Middle frontal gyrus (tissue), 1 donor: ENCODE results near the gene ARL3.

Experiments
- DNase-seq: peaks from one replicate; pipeline ENCODE4 v3.0.0-alpha.2; 2015; ENCODE audit warnings: low spot score; ENCODE audit errors: extremely low spot score

Gene ARL3

DNA sequence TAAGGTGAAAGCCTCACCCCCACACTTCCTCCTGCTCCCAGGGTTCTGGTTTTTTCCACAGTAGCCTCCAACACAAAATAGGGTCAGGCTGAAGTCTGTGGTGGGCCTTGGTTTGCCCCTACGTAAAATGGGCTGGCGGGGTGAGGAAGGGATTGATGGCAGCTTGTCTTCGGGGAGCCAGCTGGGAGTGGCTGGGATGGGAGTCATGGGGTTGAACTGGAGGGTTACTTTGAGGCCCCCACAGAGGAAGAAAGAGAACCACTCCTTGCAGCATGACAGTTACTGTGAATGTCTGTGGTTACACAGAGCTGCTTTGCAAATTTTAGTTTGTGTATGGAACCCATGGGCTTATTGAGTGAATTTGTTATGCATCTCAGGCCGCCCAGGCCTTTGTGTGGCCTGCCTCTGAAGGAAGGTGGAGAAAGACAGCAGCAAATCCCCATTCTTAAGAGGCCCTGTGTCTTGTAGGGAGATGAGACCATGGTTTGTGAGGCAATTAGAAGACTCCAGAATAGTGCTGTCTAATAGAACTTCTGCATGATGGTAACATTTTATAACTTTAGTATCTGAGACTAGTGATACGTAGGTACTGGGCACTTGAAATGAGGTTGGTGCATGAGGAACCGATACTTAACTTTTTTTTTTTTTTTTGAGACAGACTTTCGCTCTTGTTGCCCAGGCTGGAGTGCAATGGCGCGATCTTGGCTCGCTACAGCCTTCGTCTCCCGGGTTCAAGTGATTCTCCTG, 61.9 kb downstream of the ARL3 start:
- DNase-seq: no peak

- DNase-seq: no peak
Observed at GRCh38 chr10:102651455-102652169, 62.6 kb downstream of the ARL3 start.

- DNase-seq: no peak
Observed at GRCh38 chr10:102650655-102651454, 63.3 kb downstream of the ARL3 start.

DNA sequence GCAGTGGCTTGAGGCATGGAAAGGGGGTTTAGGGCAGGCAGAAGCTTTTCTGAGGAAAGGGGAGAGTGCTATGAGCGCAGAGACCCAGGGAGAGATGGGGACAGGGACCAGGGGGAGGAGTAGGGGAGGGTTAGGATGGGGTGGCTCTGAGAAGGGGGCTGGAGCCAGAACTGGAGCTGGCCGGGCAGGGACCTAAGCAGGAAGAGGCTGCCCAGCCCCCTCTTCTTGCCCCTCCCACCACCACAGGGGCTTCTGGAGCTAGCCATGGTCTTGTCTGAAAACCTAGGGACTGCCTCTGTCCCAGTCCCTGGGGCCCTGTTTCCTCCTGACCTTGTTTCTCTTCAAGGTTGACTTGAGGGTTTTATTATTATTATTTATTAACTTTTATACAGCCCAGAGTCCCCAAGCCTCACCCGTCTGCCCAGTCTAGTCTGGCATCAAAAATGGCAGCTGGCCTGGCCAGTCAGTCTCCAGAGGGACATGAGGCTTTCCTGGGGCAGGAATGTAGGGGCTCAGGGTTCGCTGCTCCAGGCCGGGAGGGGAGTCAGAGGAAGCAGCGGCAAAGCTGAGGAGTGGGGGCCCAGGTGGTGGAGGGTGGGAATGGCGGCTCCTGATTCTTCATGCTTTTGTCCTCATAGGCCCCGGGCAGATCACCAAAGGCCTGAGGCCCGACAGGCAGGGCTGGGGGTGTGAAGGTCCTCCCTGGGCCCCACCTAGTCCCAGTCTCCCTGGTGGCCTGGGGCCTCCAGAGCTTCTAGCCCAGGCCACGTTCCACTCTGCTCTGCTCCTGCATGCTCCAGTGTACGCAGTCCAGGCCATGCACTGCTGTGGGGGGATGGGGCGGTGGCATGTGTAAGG, 64.2 kb downstream of the ARL3 start:
- DNase-seq: no peak

- peak; percentile 66 for DNase-seq
Observed at GRCh38 chr10:102648889-102649796, 65.1 kb downstream of the ARL3 start.

GRCh38 chr10:102648269-102648888, 65.8 kb downstream of the ARL3 start:
- DNase-seq: no peak

GRCh38 chr10:102647443-102648268, 66.5 kb downstream of the ARL3 start:
- DNase-seq: no peak

GRCh38 chr10:102646610-102647442, 67.4 kb downstream of the ARL3 start:
- no peak for DNase-seq

GRCh38 chr10:102645741-102646609, 68.2 kb downstream of the ARL3 start:
- no peak for DNase-seq

DNA sequence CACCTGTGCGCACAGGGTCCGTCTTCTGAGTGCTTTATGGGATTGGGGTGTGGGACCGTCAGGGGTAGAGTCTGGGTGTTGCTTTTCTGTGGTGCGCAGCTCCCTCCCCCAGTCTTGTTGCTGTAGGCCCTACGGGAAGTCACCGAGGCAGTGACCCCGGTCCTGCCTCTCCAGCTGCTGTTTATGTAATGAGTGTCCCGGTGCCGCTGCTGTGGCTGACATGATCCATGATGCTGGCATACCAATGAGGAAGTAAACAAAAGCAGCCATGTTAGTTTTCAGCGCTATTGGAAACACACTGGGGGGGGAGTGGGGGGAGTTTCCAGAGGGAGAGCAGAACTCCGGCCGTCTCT, 68.8 kb downstream of the ARL3 start:
- peak; percentile 48 for DNase-seq

DNA sequence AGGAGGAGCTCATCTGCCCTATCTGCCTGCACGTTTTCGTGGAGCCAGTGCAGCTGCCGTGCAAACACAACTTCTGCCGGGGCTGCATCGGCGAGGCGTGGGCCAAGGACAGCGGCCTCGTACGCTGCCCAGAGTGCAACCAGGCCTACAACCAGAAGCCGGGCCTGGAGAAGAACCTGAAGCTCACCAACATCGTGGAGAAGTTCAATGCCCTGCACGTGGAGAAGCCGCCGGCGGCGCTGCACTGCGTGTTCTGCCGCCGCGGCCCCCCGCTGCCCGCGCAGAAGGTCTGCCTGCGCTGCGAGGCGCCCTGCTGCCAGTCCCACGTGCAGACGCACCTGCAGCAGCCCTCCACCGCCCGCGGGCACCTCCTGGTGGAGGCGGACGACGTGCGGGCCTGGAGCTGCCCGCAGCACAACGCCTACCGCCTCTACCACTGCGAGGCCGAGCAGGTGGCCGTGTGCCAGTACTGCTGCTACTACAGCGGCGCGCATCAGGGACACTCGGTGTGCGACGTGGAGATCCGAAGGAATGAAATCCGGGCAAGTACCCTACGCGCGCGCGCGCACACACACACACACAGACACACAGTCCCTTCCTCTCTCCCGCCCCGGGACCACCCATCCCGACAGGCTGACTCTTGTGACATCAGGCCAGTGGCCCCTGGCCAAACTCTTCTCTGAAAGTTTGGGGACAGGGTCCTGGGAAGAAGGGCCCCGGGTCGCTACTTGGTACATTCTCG, 69.4 kb downstream of the ARL3 start:
- DNase-seq: peak; percentile 68

DNA sequence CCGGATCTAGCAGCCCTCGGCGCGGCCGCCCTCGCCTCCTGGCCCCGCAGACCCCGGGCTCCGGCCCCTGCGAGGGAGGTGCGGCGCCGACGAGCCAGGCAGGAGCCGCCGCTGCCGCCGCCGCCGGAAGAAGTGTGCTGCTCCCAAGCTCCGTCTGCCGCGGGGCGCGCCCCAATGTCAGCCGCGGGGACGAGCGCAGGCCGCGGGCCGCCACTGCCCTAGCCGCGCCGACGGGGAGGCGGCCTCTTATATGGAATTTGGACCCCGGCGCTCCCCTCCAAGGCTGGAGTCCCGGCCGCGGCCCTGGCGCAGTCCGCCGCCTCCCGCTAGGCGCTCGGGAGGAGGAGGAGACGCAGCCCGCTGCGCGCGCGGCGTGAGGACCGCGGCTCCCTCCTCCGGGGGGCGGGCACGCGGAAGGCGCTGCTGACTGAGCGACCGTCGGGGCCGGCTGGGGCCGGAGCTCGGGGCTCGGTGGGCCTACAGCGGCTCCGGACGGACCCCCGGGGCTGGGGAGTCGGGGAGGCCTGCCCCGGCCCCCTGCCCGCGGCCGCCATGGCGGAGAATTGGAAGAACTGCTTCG, 70.0 kb downstream of the ARL3 start, which contains the start of gene TRIM8:
Gene TRIM8 (plus strand): TSS at position 414 of the 580 bp plus-strand sequence. CDS start 139 bp downstream, at position 553.
- DNase-seq: no peak

DNA sequence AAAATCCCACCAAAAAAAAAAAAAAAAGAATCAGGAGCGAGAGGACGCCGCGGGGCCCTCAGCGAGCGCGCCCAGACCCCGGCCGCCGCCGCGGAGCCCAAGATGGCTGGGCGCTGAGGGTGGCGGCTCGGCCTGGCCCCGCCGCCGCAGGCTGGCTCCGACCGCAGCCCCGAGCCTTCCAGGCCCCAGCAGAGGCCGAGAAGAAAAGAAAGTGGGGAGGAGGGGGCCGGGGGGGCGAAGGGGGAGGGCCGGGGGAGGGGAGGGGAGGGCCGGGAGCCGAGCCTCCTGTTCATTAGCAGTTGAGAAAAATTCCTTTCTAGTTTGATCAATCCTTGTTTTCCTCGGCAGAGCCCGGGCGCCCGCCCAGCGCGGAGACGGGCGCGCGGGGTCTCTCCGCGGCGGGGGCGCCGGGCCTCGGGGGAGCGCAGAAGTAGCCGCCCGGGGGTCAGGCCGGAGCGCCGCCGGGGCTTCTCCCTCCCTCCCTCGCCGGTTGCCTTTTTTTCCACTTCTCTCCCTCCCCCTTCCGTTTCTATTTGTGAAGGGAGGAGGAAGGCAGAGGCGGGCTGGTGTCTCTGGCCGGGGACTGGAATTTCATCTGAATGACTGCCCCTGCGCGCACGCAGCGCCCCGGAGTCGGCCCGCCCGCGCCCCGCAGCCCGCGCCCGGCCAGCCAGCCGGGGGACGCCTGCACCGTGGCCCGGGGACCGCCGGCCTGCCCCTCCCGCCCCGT, 70.7 kb downstream of the ARL3 start:
- peak; percentile 66 for DNase-seq

GRCh38 chr10:102642736-102643335, 71.4 kb downstream of the ARL3 start:
- no peak for DNase-seq
